HEK293 (cell line): ENCODE results near the gene POR.
A peak's percentile ranks its signal among the peaks of the same experiment; 100 is the strongest.
"Not testable (repeated sequence)": the region's sequence is repeated elsewhere in the genome, so short reads cannot be mapped to it uniquely, and the experiment has no call there.

ENCODE experiments used
- CTCF ChIA-PET: fragments of 350-600 bp; formaldehyde crosslinking; extraction: SDS; loops from one replicate; lab custom pipeline; 2021; ENCODE audit warnings: antibody characterized with exemption; lab: Yijun Ruan, JAX
- POLR2A ChIA-PET: fragments of 300-600 bp; formaldehyde crosslinking; extraction: SDS; loops from one replicate; lab custom pipeline; 2020; ENCODE audit warnings: antibody characterized with exemption, inconsistent platforms; lab: Yijun Ruan, JAX
- H3K27ac ChIP-seq: fragments of 200-500 bp; sonication (Bioruptor generic); 2 replicates; pipeline ENCODE4 v1.5.1; 2014; ENCODE audit warnings: low read depth, low read length, control low read depth, inconsistent platforms; ENCODE audit errors: extremely low read depth
- H3K36me3 ChIP-seq, 2 experiments: fragments of 200-500 bp in 1 of 2; sonication (Bioruptor generic) in 1 of 2; 1 replicate in 1 of 2; 2 replicates in 1 of 2; pipeline ENCODE4 v1.5.1; 2014 to 2017; ENCODE audit warnings: inconsistent platforms in 2 of 2, low read length in 2 of 2; ENCODE audit not compliant: control insufficient read depth in 2 of 2, insufficient read depth in 1 of 2
- H3K4me1 ChIP-seq: fragments of 200-500 bp; sonication (Bioruptor generic); 2 replicates; pipeline ENCODE4 v1.5.1; 2014; ENCODE audit warnings: mild to moderate bottlenecking, low read length, inconsistent platforms; ENCODE audit not compliant: control insufficient read depth, insufficient read depth
- H3K4me3 ChIP-seq: 2 replicates; pipeline ENCODE4 v1.5.1; 2011; ENCODE audit warnings: low read depth, mild to moderate bottlenecking, control low read depth, low read length, moderate library complexity
- H3K9me3 ChIP-seq: fragments of 200-500 bp; sonication (Bioruptor generic); 2 replicates; pipeline ENCODE4 v1.5.1; 2014; ENCODE audit warnings: low read depth, low read length, inconsistent platforms; ENCODE audit not compliant: control insufficient read depth, insufficient read depth
- ZNF121 ChIP-seq: fragments of 450-650 bp; formaldehyde crosslinking; IDR thresholded peaks from 2 replicates; pipeline ENCODE4 v1.5.1; 2016; ENCODE audit warnings: missing biosample characterization, missing genetic modification characterization
- ZNF157 ChIP-seq: fragments of 450-650 bp; formaldehyde crosslinking; IDR thresholded peaks from 2 replicates; pipeline ENCODE4 v1.5.1; 2016; ENCODE audit warnings: missing biosample characterization, missing genetic modification characterization
- ZNF610 ChIP-seq: fragments of 450-650 bp; formaldehyde crosslinking; IDR thresholded peaks from 2 replicates; pipeline ENCODE4 v1.5.1; 2016; ENCODE audit warnings: missing biosample characterization, missing genetic modification characterization, borderline replicate concordance

The POR gene

GRCh38 chr7:76029682-76030081, 114.7 kb downstream of the POR start:
- H3K4me1 ChIP-seq, POLR2A ChIA-PET: not testable (repeated sequence)

GRCh38 chr7:76031964-76032363, 117.0 kb downstream of the POR start:
- no peaks in the 10 kb centered on the region for H3K4me1 ChIP-seq
- H3K27ac ChIP-seq: no peak overlapping the region
- peaks cover 0 to 5% of the 10 kb centered on the region in 2 experiments; a peak in 2 of 3 replicates for H3K36me3 ChIP-seq
- CTCF ChIA-PET: interaction anchor here (0.6 to 0.7 kb wide), 2 partner anchors 12 to 68 kb away, joined by 3 to 4 read pairs; no protein-coding TSS in a partner anchor
- POLR2A ChIA-PET: interaction anchor here (0.6 kb wide), 1 partner anchor 13 kb away, joined by 4 read pairs; no protein-coding TSS in a partner anchor
- H3K9me3 ChIP-seq: no peaks in the 10 kb centered on the region
- TF ChIP-seq ZNF121 (peak; percentile 48; the same call in 1 of the 2 replicates), ZNF157 (tag by site-specific recombination) (no peak)
- TF ChIP-seq, all 188 proteins: peak for 1
- H3K4me3 ChIP-seq: no peak overlapping the region

More at GRCh38 chr7:76029682-76030081, 114.7 kb downstream of the POR start:
- CTCF ChIA-PET: interaction anchor here (0.7 to 1.8 kb wide), 2 partner anchors 91 to 100 kb away, joined by 3 to 4 read pairs; no protein-coding TSS in a partner anchor
- not testable (repeated sequence) for H3K27ac ChIP-seq, H3K36me3 ChIP-seq, H3K9me3 ChIP-seq, H3K4me3 ChIP-seq
- peak; percentile 98 for TF ChIP-seq ZNF610
